ENCODE results near the gene CCDC188.

Gene CCDC188

GRCh38 chr22:20150381-20151275 lies at the start of gene CCDC188:
CCDC188 (minus strand) TSS chr22:20151055; CDS start chr22:20150986, 69 bp downstream.
- DNase-seq (ENCODE audit: low read depth) = no peak
- no peak within 1 kb of the TSS for H3K4me3 ChIP-seq (ENCODE audit: low read depth, low read length)

GRCh38 chr22:20199906-20200305 lies 49.1 kb upstream of the CCDC188 start:
- H3K4me3 ChIP-seq (ENCODE audit: low read depth, low read length) = no peak overlapping the region
- DNase-seq (ENCODE audit: low read depth) = no peak

DNA sequence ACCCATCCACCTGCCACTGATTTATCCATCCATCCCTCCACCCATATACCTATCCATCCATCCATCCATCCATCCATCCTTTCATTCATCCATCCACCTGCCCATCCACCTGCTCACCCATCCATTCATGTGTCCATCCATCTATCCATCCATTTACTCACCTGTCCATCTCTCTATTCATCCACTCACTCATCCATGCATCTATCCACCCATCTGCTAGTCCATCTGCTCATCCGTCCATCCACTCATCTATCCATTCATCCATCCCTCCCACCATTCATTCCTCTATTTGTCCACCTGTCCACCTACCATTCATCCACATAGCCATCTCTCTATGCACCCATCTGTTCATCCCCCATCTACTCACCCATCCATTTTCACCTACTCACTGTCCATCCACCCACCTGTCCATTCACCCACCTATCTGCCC lies 48.6 kb upstream of the CCDC188 start:
- H3K4me3 ChIP-seq (ENCODE audit: low read depth, low read length) = no peak overlapping the region
- no peak for DNase-seq (ENCODE audit: low read depth)

DNA sequence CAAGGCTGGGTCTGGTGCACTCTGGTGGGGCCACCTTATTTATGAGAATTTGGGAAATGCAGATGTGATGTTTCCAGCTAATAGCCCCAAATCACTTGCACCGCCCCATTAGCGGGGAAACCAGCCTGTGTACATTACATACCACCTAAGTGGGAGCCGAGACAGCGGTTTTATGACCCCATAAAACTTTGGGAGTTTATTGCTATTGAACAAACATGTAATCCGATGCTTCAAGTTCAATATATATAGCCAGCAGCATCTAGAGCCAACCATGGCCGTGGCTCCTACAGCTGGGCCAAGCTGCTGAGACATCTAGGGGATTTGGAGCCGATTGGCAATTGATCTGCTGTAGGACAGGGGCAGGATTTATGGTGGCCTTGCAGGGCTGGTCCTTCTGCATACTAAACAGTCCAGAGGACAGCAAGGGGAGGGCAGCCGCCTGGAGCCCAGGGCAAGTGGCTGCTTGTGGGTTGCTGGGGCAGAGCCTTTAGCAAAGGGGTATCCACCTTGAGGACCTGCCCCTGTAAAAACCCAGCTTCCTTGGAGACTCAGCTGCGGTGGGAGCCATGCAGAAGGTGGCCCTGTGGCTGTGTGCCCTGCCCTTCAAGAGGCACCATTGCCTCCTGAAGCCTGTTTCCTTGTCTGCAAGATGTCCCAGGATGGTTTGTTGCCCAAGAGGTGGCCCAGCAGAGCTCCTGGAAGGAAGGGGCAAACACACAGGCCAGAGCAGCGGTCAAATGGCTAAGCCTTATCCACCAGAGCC lies 47.9 kb upstream of the CCDC188 start:
- no peak overlapping the region for H3K4me3 ChIP-seq (ENCODE audit: low read depth, low read length)
- no peak for DNase-seq (ENCODE audit: low read depth)

GRCh38 chr22:20197407-20198030 lies 46.7 kb upstream of the CCDC188 start:
- no peak for DNase-seq (ENCODE audit: low read depth)
- no peak overlapping the region for H3K4me3 ChIP-seq (ENCODE audit: low read depth, low read length)

DNA sequence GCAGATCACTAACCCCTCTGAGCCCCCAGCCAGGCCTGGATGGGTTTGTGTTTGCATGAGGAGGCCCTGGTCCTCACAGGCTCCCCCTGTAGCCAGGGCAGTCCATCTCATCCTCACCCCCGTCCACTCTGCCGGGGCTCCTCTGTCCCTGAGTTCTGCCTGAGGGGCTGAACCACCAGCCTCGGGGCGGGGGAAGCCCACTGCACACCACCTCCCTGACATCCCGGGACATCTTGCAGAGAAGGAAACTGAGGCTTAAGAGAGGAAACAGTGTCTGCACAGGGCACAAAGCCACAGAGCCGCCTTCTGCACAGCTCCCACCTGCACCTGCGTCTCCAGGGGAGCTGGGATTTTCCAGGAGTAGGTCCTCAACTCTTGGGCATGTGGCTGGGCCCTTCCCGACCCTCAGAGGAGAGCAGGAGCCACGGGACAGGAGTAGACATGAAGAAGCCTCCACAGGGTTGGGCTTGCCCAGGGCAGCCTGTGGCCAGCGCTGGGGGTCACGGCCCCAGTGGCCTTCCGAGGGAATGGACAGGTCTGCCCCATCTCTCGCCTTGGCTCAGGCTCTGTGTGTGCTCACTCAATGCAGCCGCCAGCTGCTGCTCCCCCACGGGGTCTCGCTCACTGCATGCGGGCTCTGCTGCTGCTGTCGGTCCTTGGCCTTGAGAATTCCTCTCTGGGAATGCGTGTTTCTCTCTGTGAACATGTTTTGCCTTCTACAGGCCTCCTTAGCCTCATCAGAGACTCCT lies 45.4 kb upstream of the CCDC188 start:
- H3K4me3 ChIP-seq (ENCODE audit: low read depth, low read length) = no peak overlapping the region
- no peak for DNase-seq (ENCODE audit: low read depth)

DNA sequence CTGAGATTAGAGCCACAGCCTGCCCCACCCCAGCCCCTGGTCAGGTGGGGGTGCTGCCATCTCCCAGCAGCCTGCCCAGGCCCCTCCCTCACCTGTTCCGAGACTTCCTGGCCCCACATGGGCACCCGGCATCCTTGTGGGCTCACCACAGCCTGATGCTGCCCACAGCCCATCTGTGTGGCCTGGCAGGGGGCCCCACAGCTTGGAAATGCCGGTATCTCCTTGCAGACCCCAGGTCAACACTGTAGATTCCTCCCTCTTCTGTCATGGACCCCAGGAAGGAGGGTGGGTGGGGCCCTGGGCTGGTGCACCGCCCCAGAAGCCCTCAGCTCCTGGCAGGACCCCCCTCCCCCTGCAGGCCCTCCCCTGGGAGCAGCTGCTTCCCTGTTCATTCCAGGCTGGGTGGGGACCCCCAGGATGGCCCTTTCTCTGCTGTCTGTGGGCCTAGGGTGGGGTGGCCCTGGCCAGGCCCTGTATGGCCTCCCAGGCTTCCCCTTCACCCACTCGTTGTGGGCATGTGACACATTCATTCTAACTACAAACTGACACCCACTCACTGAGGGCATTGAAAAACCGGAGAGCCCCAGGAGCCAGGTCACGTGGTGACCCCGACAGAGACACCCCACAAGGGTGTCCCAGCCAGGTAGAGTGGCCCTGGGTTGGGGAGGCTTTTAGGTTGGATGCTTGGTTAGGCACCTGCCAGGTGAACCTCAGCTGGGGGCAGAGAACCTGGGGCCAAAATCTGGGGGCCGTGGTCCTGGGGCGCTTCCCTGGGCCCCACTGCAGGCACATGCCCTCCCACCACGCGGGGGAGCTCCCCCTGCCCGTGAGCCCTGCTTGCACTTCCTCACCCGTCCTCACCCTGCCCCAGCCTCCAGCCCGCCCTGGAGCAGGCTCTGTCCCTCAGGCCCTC lies 44.1 kb upstream of the CCDC188 start:
- no peak for DNase-seq (ENCODE audit: low read depth)
- no peak overlapping the region for H3K4me3 ChIP-seq (ENCODE audit: low read depth, low read length)

- no peak for DNase-seq (ENCODE audit: low read depth)
- no peak overlapping the region for H3K4me3 ChIP-seq (ENCODE audit: low read depth, low read length)
Observed at GRCh38 chr22:20193761-20194494, 43.1 kb upstream of the CCDC188 start.

- DNase-seq (ENCODE audit: low read depth) = no peak
Observed at GRCh38 chr22:20192972-20193760, 42.3 kb upstream of the CCDC188 start.

DNA sequence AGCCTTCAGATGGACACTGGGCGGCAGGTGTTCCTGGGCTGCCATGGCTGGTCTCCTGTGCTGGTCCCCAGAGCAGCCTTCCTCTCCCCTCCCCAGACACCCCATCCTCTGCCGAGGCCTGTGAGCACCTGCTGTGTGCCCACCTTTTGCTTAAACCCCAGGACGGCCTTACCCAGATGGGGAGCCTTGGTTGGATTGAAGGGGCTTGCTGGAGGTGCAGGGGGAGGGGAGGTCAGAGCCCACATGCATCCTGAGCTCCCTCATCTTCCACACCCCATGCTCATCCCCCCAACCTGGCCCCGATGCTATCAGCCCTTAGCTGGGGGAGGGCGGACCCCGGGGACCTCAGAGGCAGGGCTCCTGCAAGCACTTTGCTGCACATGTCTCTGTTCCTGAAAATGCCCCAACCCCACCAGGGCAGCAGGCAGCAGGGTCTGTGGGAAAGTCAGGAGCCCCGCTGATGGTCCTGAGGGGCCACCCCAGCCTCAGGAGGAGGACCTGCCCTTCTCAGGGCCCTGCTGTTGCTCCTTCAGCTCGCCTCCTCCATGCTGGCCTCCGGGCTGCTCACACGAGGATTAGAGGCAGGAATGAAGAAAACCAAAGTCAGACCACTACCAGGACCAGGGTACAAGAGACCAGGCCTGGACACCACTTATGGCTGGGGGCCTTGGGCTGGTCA lies 41.6 kb upstream of the CCDC188 start:
- no peak overlapping the region for H3K4me3 ChIP-seq (ENCODE audit: low read depth, low read length)
- DNase-seq (ENCODE audit: low read depth) = no peak

More at GRCh38 chr22:20192972-20193760, 42.3 kb upstream of the CCDC188 start:
- no peak overlapping the region for H3K4me3 ChIP-seq (ENCODE audit: low read depth, low read length)

GRCh38 chr22:20191803-20192202 lies 40.9 kb upstream of the CCDC188 start:
- no peak for DNase-seq (ENCODE audit: low read depth)
- no peak overlapping the region for H3K4me3 ChIP-seq (ENCODE audit: low read depth, low read length)

DNA sequence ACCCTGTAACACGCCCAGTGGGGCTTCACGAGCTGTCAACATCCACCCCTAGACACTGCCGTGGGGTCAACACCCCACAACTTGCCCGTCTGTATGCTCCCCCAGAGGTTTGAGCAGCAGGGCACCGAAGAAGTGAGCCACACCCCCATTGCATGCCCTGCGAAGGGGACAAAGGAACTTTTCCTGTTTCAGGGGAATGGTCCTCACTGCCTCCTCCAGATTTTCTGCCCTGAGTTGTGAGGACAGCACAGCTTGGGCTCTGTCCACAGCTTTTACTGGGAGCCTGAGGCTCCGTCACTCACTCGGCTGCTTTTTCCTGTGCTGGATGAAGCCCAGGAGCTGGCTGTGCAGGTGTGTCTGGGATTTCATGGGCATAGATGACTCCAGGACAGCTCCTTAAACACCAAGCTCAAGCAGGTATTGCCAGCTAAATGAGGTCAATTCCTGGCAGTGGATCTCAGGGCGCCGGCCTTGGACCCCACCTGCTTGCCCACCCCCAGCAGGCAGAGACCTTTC lies 40.2 kb upstream of the CCDC188 start:
- no peak overlapping the region for H3K4me3 ChIP-seq (ENCODE audit: low read depth, low read length)
- no peak for DNase-seq (ENCODE audit: low read depth)

DNA sequence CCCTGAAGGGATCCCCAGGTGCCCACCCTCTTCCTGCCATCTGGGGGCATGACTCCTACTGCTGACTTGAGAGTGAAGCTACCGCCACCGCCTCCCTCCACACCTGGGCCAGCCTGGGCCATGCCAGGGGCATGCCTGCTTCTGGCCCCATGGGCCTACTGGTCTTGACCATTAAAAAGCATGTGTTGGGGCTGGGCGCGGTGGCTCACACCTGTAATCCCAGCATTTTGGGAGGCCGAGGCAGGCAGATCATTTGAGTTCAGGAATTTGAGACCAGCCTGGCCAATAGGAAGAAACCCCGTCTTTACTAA lies 37.7 kb upstream of the CCDC188 start:
- no peak overlapping the region for H3K4me3 ChIP-seq (ENCODE audit: low read depth, low read length)
- DNase-seq (ENCODE audit: low read depth) = no peak

GRCh38 chr22:20187777-20188566 lies 37.1 kb upstream of the CCDC188 start:
- no peak for DNase-seq (ENCODE audit: low read depth)
- H3K4me3 ChIP-seq (ENCODE audit: low read depth, low read length) = no peak overlapping the region

GRCh38 chr22:20186871-20187546 lies 36.2 kb upstream of the CCDC188 start:
- DNase-seq (ENCODE audit: low read depth) = no peak
- H3K4me3 ChIP-seq (ENCODE audit: low read depth, low read length) = no peak overlapping the region

All from skeletal muscle cell (primary cell).